Effector CD8-positive, alpha-beta T cell (primary cell): ENCODE results near the gene SAXO1.
"Not testable (repeated sequence)": the region's sequence is repeated elsewhere in the genome, so short reads cannot be mapped to it uniquely, and the experiment has no call there.

ENCODE experiments used
- DNase-seq: peaks from one replicate; lab custom pipeline; 2025; lab: John Stamatoyannopoulos, UW
- total RNA-seq, 4 experiments: gene quantifications; one replicate each; lab custom pipeline; 2026; lab: John Stamatoyannopoulos, UW

The SAXO1 gene
- total RNA-seq: 0.12 to 0.53 (median 0.33) reads per million in 4 experiments

DNA sequence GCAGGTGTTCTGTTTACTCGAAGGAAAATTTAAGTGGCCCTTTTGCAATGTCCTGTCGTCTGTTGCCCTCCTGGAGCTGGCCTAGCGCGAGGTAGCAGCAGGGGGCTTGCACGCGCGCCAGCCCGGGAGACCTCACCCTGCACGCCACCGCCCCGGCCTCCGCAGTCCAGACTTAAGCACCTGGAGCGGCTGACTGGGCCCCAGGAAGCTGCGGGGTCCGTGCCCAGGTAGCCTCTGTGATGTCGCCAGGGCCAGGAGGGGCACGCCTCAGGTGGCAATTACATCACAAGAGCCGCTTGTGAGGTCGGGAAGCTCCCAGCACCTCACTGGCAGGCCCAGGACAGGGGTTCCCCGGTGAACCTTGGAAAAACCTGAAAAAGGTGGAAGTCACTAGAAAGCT, at the start of gene SAXO1:
Gene SAXO1 (minus strand): TSS at position 195 of the 400 bp plus-strand sequence. CDS start 301 bp downstream, outside the sequence.
- no peak for DNase-seq

GRCh38 chr9:19074836-19075235, 41.8 kb upstream of the SAXO1 start:
- no peak for DNase-seq

DNA sequence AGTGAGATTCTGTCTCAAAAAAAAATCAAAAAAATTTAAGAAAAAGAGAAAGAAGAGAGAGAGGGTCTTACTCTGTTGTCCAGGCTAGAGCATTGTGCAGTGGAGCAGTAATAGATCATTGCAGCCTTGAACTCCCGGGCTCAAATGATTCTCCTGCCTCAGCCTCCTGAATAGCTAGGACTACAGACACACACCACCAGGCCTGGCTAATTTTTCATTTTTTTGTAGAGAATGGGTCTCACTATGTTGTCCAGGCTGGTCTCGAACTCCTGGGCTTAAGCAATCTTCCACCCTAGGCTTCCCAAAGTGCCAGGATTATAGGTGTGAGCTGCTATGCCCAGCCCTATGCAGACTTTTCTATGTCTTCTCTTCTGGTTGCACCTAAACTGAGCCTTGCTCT, 41.2 kb upstream of the SAXO1 start:
- no peak for DNase-seq

GRCh38 chr9:19057033-19057432, 24.0 kb upstream of the SAXO1 start:
- DNase-seq: no peak

DNA sequence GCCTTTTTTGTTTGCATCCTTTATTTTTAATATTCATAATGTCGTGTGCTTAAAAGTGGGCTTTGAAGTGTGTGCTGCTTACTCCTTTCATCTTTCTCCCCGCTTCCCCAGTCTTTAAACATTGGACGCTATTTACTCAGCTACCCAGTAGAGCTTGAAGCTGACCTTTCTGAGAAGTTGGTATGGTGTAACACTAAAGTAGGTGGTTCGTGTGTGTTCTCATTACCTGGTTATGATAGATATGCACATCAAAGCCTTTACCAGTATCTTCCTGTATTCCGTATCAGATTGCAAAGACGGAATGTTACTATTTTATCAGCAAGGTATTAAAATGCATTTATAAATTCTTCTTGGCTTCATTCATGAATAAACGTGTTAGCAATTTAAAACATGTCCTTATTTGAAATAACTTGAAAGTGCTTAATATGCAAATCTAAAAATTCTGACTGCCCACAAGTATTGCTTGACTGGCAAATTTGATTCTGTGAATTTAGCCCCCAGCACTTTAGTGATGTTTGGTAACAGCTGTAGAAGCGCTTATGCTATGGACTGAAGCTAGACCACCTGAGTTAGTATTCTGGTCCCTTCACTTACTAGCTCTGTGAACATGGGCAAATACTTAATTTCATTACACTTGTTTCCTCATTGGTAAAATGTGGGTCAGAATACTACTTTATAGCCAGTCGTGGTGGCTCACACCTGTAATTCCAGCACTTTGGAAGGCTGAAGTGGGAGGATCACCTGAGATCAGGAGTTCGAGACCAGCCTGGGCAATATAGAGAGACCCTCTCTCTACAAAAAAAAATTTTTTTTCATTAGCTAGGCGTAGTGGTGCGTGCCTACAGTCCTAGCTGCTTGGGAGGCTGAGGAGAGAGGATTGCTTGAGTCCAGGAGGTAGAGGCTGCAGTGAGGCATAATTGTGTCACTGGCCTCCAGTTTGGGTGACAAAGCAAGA, 17.9 kb upstream of the SAXO1 start:
- DNase-seq: no peak

DNA sequence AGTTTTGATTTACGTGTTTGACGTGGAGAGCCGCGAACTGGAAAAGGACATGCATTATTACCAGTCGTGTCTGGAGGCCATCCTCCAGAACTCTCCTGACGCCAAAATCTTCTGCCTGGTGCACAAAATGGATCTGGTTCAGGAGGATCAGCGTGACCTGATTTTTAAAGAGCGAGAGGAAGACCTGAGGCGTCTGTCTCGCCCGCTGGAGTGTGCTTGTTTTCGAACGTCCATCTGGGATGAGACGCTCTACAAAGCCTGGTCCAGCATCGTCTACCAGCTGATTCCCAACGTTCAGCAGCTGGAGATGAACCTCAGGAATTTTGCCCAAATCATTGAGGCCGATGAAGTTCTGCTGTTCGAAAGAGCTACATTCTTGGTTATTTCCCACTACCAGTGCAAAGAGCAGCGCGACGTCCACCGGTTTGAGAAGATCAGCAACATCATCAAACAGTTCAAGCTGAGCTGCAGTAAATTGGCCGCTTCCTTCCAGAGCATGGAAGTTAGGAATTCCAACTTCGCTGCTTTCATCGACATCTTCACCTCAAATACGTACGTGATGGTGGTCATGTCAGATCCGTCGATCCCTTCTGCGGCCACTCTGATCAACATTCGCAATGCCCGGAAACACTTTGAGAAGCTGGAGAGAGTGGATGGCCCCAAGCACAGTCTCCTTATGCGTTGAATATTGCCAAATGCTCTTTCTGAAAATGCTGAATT, 17.1 kb upstream of the SAXO1 start:
- no peak for DNase-seq

- DNase-seq: peak; percentile 88
Measured at GRCh38 chr9:19048966-19049916, 16.2 kb upstream of the SAXO1 start, which contains the start of gene RRAGA. TSS of gene RRAGA (plus strand) at chr9:19049427. CDS start at chr9:19049660, 233 bp downstream.

DNA sequence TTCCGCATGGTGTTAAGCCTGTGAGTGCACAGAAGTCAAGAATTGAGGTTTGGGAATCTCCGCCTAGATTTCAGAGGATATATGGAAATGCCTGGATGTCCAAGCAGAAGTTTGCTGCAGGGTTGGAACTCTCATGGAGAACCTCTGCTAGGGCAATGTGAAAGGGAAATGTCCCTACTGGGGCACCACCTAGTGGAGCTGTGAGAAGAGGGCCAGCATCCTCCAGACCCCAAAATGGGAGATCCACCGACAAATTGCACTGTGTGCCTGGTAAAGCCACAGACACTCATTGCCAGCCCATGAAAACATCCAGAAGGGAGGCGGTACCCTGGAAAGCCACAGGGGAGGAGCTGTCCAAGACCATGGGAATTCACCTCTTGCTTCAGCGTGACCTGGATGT, 3.6 kb upstream of the SAXO1 start:
- DNase-seq: no peak

- DNase-seq: no peak
Measured at GRCh38 chr9:19032406-19032805, 603 bp downstream of the SAXO1 start.

DNA sequence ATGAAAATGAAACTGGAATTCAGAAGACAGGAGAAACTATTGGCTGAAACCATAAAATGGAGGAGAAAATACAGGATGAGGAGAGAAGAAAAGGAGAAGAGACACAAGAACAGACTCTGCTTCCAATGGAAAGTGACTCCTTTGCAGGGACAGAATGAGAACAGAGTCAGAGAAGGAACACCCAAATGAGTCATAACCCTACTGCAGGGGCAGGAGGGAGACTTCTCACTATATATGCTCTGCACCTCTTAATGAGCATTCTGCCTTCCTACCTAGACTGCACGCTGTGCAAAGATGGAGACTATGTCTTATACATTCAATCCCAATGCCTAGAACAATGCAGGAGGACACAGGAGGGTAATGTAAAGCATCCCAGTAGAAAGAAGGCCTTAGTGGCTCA, 2.1 kb downstream of the SAXO1 start:
- no peak for DNase-seq

DNA sequence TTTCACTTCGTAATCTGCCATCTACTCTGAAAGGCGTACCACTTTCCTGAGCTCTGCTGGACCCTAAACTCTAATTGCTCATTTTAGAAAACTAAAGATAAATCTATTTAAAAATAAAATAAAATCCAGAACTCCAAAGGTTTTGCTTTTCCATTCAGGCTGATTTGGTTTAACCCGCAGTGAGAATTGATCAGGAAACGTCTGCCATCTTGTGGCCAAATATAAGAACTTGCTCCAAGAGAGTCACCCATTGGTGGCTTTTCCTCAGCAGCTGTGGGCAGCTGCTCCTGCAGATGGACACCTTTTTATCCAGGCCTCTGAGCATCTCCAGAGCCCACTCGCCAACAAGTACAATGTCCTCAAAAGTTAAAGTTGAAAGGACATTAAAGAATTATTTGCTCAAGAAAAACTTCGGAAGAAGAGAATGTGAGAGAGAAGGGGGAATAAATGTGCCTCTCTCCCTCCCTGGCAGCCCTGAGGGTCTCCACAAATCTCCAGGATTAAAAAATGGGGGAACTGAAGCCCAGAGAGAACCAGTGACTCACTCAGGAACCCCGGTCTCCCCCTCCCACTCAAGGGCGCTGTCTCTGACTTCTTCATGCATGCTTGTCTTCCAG, 4.1 kb downstream of the SAXO1 start:
- no peak for DNase-seq

GRCh38 chr9:19027825-19028224, 5.2 kb downstream of the SAXO1 start:
- DNase-seq: no peak

DNA sequence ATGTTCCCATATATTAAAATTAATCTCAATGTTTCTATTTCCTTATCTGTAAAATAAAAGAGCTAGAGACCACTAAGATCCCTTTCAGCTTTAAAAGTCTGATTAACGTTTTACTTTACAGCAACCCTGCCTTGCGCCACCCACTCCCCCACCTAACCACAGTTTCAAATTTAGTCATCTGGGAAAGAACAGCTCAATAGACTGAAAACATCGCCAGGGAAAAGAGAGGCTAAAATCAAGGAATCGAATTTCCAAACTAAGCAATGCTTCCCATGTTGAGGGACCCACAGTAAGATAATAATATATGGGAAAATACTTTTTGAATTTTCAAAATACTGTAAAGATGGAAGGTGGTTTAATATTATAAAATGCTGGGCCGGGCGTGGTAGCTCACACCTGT, 6.6 kb downstream of the SAXO1 start:
- no peak for DNase-seq

DNA sequence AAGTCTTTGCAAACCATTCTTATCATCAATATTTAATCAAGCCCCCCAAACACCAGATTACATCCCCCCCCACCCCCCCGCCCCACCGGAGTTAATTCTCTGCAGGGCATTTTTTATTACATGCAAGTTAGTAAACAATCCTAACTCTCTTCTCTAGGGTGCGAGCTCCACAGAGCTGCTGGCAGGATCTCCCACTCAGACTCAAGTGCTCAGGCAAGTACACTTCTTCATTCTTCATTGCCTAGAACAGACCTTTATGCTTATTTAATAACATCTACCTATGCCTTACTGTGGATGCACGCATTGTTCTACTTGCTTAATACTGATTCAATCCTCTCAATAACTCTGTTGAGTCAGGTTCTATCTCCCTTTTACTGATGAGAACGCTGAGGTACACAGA, 9.9 kb downstream of the SAXO1 start:
- DNase-seq: no peak

- DNase-seq: no peak
Measured at GRCh38 chr9:19022206-19022605, 10.8 kb downstream of the SAXO1 start.

DNA sequence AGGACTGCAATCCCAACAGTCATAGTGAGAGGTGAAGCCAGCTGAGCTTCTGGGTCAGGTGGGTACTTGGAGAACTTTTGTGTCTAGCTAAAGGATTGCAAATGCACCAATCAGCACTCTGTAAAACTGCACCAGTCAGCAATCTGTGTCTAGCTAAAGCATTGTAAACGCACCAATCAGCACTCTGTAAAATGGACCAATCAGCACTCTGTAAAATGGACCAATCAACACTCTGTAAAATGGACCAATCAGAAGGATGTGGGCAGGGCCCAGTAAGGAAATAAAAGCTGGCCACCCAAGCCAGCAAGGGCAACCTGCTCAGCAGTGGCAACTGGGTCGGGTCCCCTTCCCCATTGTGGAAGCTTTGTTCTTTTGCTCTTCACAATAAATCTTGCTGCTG, 11.4 kb downstream of the SAXO1 start:
- DNase-seq: not testable (repeated sequence)

- no peak for DNase-seq
Measured at GRCh38 chr9:19020886-19021455, 12.0 kb downstream of the SAXO1 start.

DNA sequence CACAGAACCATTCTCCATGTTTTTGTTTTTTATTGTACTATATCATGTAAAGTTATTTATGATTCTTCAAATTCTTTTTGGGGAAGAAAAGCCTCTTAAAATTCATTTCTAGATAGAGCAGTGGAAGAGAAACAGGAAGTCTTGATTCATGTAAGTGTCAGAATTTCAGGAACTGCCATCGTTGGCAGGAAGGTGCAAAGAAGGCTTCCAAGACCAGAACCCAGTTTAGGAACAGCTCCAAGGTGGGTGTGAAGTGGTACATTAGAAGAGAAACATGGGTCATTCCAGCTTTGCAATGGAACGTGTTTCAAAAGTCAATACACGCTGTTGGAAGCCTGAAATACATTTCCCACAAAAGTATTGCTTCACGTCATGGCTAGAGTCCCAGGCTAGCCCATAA, 14.8 kb downstream of the SAXO1 start:
- DNase-seq: no peak

GRCh38 chr9:19009391-19009965, 23.5 kb downstream of the SAXO1 start:
- no peak for DNase-seq

- no peak for DNase-seq
Measured at GRCh38 chr9:19000133-19000532, 32.9 kb downstream of the SAXO1 start.
